AG10803 (cell line): Measurements from ENCODE around the gene C1orf52.
A peak's percentile ranks its signal among the peaks of the same experiment; 100 is the strongest.

ENCODE experiments used
- DNase-seq: peaks from one replicate; pipeline ENCODE4 v3.0.0; 2010; ENCODE audit warnings: low read depth
- H3K4me3 ChIP-seq: 2 replicates; pipeline ENCODE4 v1.5.1; 2011; ENCODE audit warnings: mild to moderate bottlenecking, low read length, control low read depth
- CTCF ChIP-seq: conservative IDR thresholded peaks from 2 replicates; pipeline ENCODE4 v1.5.1; 2011; ENCODE audit warnings: mild to moderate bottlenecking, low read length, control low read depth, inconsistent platforms

The C1orf52 gene

DNA sequence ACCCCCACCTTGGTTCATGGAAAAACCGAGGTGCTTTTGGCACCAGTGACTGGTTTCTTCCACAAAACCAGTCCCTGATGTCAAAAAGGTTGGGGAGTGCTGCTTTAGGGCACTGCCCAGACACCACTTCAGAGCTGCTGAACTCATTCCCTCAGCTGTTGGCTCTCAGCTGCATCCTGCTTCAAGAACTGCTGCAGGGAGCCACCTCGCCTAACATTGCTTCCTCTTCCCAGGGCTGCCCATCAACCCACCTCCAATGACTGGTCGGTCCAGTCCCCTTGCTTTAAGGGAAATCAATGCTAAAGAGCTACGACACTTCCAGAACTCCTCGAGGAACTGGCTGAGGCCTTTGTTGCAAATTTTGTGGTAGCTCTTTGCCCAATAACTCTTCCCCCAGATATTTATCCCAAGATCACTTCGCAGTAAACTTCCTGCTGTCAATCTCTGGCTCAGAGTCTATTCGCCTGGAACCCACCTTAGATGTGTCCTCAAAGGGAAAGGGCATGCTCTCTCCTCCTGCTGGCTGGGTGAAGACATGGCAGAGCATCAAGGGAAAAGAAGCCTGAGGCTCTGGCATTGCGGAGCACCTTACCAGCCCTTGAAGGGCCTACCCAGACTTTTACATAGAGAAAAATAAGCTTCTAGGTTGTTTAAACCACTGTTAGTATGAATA, 29.0 kb downstream of the C1orf52 start:
- no peak for DNase-seq
- no peak overlapping the region for H3K4me3 ChIP-seq
- peak; percentile 36 for TF ChIP-seq CTCF

- TF ChIP-seq CTCF, result no peak
- no peak for DNase-seq
- no peak overlapping the region for H3K4me3 ChIP-seq
Measured at GRCh38 chr1:85229574-85230097, 29.8 kb downstream of the C1orf52 start.

DNA sequence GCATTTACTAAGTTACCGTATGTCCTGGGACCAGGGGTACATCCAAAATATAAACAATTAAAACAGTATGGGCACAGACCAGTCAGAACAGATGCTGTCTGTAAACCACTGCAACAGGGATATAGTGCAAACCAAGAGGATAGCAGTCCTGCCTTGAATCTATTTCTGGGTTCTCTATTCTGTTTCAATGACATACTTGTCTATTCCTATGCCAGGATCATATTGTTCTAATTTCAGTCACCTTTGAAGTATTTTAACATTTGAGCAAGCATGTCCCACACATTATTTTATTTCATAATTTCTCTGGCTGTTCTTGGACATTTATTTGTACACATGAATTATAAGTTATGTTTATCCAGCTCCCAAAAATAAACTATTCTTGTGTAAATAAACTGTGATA, 30.5 kb downstream of the C1orf52 start:
- no peak for TF ChIP-seq CTCF
- no peak for DNase-seq
- no peak overlapping the region for H3K4me3 ChIP-seq

DNA sequence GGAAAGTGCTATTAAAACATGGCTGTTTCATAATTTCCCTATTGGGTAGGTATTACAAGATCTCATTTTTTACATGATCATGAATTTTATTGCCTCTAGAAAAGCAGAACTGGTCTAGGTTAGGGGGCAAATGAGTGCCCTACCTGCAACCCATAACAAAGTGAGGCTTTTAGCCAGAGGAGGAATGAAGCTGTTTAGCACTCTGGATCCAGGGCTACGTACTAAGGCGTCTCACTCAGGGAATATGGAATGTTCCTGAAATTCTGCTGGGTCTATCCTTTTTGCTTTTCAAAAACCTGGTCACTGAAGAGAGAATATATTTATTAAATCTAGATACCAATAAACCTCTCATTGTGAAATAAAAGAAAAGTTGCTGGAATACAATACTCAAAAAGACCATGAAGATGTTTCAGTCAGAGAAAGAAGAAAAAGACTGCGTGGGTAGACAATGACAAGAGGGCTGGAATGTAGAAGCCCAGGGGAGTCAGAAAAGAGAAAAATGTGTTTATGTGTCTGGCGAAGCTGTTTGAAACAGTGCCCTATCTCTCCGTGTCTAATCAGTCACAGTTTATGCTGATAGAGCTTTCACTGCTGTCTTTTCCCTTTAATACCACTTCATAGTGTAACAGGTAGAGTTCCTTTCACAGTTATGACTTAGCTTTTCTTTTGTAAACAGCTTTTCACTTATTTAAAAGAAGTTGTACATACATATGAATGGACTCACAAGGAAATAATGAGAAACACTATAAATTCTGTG, 33.7 kb downstream of the C1orf52 start:
- no peak for TF ChIP-seq CTCF
- no peak overlapping the region for H3K4me3 ChIP-seq
- DNase-seq, result peak; percentile 13

DNA sequence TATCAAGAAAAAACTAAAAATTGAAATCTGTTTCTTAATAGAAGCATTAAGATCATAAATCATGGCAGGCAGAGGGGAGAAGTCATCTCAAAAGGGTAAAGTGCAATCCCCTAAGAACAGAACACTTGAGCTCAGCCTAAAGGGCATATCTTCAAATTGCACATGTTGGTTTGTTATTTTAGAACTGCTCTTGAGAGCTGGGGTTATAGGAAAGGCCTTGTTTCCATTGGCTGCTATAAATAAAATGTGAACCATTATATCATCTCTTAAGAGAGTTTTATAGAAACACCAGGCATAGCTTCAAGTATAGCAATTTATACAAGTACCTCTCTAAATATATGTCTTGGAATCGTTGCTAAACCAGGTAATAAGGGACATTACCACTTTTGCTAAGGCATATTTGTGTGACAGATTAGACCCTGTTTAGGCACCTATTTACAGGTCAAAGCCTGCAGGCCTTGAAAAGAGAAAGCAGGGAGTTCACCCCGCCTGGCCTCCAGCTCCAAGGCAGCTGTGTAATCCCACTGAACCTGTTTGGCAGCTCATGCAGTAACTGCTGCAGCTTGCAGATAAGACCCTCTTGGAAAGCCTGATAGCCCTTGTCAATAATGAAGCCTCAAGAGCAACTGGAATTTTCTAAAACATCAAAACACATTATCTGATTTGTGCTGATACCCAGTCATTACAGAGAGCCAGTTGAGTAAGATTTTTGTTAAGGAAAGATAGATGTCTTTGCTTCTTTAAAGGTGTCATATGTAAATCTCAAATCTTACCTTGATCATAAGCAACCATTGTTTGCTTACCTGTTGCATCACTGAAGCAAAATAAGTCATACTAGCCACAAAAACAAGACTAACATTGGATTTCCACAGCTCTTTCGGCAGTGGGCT, 34.5 kb downstream of the C1orf52 start:
- no peak overlapping the region for H3K4me3 ChIP-seq
- no peak for DNase-seq
- no peak for TF ChIP-seq CTCF

GRCh38 chr1:85224295-85224694, 35.2 kb downstream of the C1orf52 start:
- TF ChIP-seq CTCF, result no peak
- DNase-seq, result no peak
- H3K4me3 ChIP-seq, result no peak overlapping the region
